Parathyroid adenoma (tissue), 2 donors: ENCODE measurements around the gene ZNRF3.

ENCODE experiments used
- H2AFZ ChIP-seq: fragments of 300-600 bp; sonication (generic); one replicate; pipeline ENCODE4 v1.7.0; 2017; ENCODE audit warnings: antibody characterized with exemption, mild to moderate bottlenecking
- H3K27ac ChIP-seq: fragments of 300-600 bp; sonication (generic); one replicate; pipeline ENCODE4 v1.7.0; 2017
- H3K27me3 ChIP-seq: fragments of 300-600 bp; sonication (generic); one replicate; pipeline ENCODE4 v1.7.0; 2017; ENCODE audit warnings: low read length; ENCODE audit not compliant: control insufficient read depth, insufficient read depth
- H3K36me3 ChIP-seq: fragments of 300-600 bp; sonication (generic); one replicate; pipeline ENCODE4 v1.7.0; 2017; ENCODE audit warnings: low read length; ENCODE audit not compliant: control insufficient read depth, insufficient read depth
- H3K4me1 ChIP-seq: fragments of 300-600 bp; sonication (generic); one replicate; pipeline ENCODE4 v1.7.0; 2017; ENCODE audit warnings: control low read depth
- H3K4me2 ChIP-seq: fragments of 300-600 bp; sonication (generic); one replicate; pipeline ENCODE4 v1.7.0; 2017; ENCODE audit warnings: low read length
- H3K4me3 ChIP-seq: fragments of 300-600 bp; sonication (generic); one replicate; pipeline ENCODE4 v1.7.0; 2017; ENCODE audit warnings: low read depth, low read length
- H3K79me2 ChIP-seq: fragments of 300-600 bp; sonication (generic); one replicate; pipeline ENCODE4 v1.7.0; 2017; ENCODE audit warnings: control low read depth
- H3K9ac ChIP-seq: fragments of 300-600 bp; sonication (generic); one replicate; pipeline ENCODE4 v1.7.0; 2017; ENCODE audit warnings: mild to moderate bottlenecking
- H3K9me3 ChIP-seq: fragments of 300-600 bp; sonication (generic); one replicate; pipeline ENCODE4 v1.7.0; 2017; ENCODE audit warnings: low read length; ENCODE audit not compliant: control insufficient read depth
- CTCF ChIP-seq: fragments of 300-600 bp; sonication (generic); IDR thresholded peaks from one replicate; pipeline ENCODE4 v1.7.0; 2017; ENCODE audit warnings: antibody characterized with exemption, mild to moderate bottlenecking
- donor health status: primary hyperparathyroidism.

The ZNRF3 gene

GRCh38 chr22:29072193-29072978 lies 189.0 kb downstream of the ZNRF3 start:
- Histone ChIP-seq H3K27ac (no peak overlapping the region), H2AFZ (peak overlapping the region; percentile 68), H3K4me2 (peak overlapping the region; percentile 31), H3K79me2 (no peaks in the 10 kb centered on the region), H3K9ac (no peak overlapping the region), H3K36me3 (no peaks in the 10 kb centered on the region), H3K27me3 (no peaks in the 10 kb centered on the region), H3K9me3 (no peaks in the 10 kb centered on the region), H3K4me3 (peak overlapping the region; percentile 4), H3K4me1 (no peaks in the 10 kb centered on the region)
- TF ChIP-seq CTCF, result no peak

- H2AFZ ChIP-seq, result peak within 1 kb of the TSS; percentile 81
- no peak for TF ChIP-seq CTCF
- no peaks in the 10 kb centered on the region for H3K27me3 ChIP-seq
- H3K9me3 ChIP-seq, result no peaks in the 10 kb centered on the region
- no peaks in the 10 kb centered on the region for H3K4me1 ChIP-seq
- H3K27ac ChIP-seq, result peak within 1 kb of the TSS; percentile 57
- H3K4me2 ChIP-seq, result peak within 1 kb of the TSS; percentile 82
- no peaks in the 10 kb centered on the region for H3K36me3 ChIP-seq
- no peak within 1 kb of the TSS for H3K9ac ChIP-seq
- peak within 1 kb of the TSS; percentile 73 for H3K4me3 ChIP-seq
- H3K79me2 ChIP-seq, result no peaks in the 10 kb centered on the region
Measured at GRCh38 chr22:29072979-29073617, 189.7 kb downstream of the ZNRF3 start, which contains the start of gene KREMEN1. Gene KREMEN1 (plus strand): TSS chr22:29073035. CDS start chr22:29073131, 96 bp downstream.

- peak overlapping the region; percentile 73 for H3K4me3 ChIP-seq
- peak overlapping the region; percentile 82 for H3K4me2 ChIP-seq
- no peak for TF ChIP-seq CTCF
- H3K27me3 ChIP-seq, result no peaks in the 10 kb centered on the region
- no peaks in the 10 kb centered on the region for H3K9me3 ChIP-seq
- H2AFZ ChIP-seq, result peak overlapping the region; percentile 81
- no peaks in the 10 kb centered on the region for H3K36me3 ChIP-seq
- no peaks in the 10 kb centered on the region for H3K4me1 ChIP-seq
- H3K79me2 ChIP-seq, result no peaks in the 10 kb centered on the region
- H3K27ac ChIP-seq, result peak overlapping the region; percentile 57
- H3K9ac ChIP-seq, result no peak overlapping the region
Measured at GRCh38 chr22:29073618-29074275, 190.4 kb downstream of the ZNRF3 start.

GRCh38 chr22:29074276-29074772 lies 191.0 kb downstream of the ZNRF3 start:
- Histone ChIP-seq H3K9me3 (no peaks in the 10 kb centered on the region), H3K4me1 (no peaks in the 10 kb centered on the region), H3K36me3 (no peaks in the 10 kb centered on the region), H3K4me2 (peak overlapping the region; percentile 82), H3K4me3 (peak overlapping the region; percentile 73), H2AFZ (peak overlapping the region; percentile 81), H3K27ac (peak overlapping the region; percentile 57), H3K9ac (no peak overlapping the region), H3K27me3 (no peaks in the 10 kb centered on the region), H3K79me2 (no peaks in the 10 kb centered on the region)
- no peak for TF ChIP-seq CTCF
